Stimulated activated CD8-positive, alpha-beta memory T cell treated with anti-CD3 and anti-CD28 coated beads, Interleukin-4, amount 100 ng/mL, for 4 hours (primary cell): ENCODE results near the gene EEF1AKMT2.
"Not testable (repeated sequence)": the region's sequence is repeated elsewhere in the genome, so short reads cannot be mapped to it uniquely, and the experiment has no call there.

ENCODE experiments used
- DNase-seq, 2 donors: peaks; one replicate each; pipeline ENCODE4 v3.0.0-alpha.2; 2020; ENCODE audit warnings: low read depth in 2 of 2, low spot score in 1 of 2

EEF1AKMT2 gene

GRCh38 chr10:124756156-124756903 lies 35.4 kb downstream of the EEF1AKMT2 start:
- DNase-seq: no peak

DNA sequence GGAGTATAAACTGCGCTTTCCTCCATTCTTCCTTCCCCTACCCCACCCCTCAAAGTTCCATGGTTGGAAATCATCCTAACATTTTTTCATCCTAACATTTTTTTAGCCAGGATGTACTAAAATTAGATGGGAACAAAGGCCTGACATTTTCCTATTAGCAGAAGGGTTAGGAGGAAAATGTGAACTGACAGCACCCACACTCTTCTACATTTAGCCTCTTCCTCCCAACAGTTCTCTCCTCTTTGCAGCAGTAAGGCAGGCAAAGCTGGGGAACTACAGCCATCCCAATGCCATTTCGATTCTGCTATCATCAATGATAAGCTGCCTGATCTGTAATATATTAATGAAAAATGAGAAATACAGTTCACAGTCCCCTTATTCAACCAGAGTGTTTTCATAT lies 36.1 kb downstream of the EEF1AKMT2 start:
- DNase-seq: no peak

- DNase-seq: no peak
These were observed 37.5 kb downstream of the EEF1AKMT2 start for GRCh38 chr10:124754227-124754626.

DNA sequence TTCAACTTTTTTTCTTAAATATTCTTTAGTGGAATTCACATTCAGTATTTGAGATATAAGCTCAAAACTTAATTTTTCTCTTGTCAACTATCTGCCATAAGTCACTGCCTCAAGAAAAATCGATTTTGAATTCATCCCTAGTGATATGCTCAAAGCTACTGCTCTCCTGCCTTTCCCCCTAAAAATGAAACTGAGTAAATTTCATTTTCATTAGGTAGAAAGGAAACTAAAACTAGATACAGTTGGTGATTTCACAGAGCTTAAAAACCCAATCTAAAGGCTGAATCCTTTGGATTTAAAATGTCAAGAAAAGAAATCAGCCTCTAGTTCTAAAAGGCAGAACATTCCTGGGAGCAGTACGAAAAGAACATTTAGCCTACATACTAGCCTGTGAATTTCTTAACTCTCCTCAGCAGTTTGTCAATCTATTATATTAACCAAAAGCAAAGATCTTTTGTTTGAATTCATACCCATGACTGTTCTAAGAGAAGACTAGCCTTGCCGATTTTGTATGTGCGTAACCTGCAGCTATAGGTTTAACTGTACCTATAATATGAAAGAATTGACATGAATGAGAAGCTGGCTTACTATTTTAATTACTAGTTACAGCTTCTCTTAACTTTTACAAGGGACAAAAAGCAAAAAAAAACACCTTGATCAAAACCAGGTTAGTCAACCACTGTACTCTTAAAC lies 42.6 kb downstream of the EEF1AKMT2 start:
- no peak for DNase-seq

- no peak for DNase-seq
These were observed 43.5 kb downstream of the EEF1AKMT2 start for GRCh38 chr10:124748166-124748565.

DNA sequence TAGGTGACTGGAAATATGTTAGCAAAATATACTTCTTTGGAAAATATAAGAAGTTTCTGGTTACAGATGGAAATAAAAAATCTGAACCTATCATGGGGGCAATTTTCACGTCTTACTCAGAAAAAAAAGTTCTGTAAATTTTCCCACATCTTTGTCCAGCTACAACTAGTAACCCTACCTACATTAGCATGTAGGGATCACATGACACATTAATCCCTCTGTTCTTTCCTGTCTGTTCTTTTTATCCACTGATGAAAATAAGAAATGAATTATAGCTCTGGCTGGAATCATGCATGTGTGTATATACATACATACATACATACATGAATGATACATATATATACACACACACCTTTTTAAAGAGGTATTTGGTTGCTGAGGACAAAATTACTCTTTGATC lies 43.9 kb downstream of the EEF1AKMT2 start:
- DNase-seq: no peak

DNA sequence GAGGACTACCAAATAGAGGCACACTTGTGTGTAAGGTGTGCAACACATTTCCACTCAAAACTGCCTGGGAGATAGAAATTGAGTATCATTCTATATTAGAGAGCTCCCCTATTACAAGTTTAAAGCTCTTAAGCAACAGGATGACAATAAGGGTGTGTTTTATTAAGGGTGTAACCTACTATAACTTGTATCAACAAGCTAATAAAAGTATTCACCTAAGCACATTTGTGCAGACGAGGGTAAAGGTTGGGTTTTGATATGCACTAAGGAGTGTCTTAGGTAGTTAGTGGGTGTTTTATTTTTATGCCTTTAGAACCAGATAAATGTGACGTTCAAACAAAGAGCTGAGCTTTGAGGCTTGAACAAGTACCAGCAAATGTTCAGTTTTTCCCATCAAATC lies 44.7 kb downstream of the EEF1AKMT2 start:
- DNase-seq: no peak

DNA sequence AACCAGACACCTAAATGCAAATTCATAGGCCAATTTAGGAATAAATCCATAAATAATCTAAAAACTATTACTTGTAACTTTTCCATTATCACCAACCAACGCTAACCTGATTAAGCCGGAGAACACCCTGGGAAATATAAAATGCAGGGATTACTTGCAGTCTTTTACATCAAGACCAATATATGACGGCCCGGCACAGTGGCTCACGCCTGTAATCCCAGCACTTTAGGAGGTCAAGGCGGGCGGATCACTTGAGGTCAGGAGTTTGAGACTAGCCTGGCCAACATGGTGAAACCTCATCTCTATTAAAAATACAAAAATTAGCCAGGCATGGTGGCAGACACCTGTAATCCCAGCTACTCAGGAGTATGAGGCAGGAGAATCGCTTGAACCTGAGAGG lies 45.2 kb downstream of the EEF1AKMT2 start:
- not testable (repeated sequence) for DNase-seq

DNA sequence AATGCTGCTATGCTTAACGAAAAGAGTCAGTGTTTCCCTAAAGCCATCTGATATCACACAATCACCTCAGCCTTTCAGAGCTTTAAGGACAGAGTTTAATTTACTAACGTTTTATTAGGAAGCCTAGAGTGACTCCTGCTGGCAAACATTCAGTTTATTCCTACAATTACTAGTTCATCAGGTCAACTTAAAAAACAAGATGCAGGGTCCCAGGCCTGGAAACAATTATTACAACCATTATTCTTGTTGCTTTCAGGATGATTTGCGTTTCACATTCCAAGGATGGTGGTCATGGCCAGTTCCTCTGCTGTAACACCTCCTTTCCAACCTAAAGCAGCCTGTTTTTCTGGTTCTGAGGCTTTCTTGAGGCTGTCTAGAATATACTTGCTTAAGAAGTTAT lies 46.0 kb downstream of the EEF1AKMT2 start:
- no peak for DNase-seq

GRCh38 chr10:124745252-124745651 lies 46.4 kb downstream of the EEF1AKMT2 start:
- DNase-seq: no peak

- peak in 1 of 2 donors; percentile 60 for DNase-seq
These were observed 47.3 kb downstream of the EEF1AKMT2 start, which contains the start of gene FAM53B for GRCh38 chr10:124744102-124745050. Gene FAM53B, minus strand, starts transcription at chr10:124744378. Its CDS starts 37,665 bp downstream, at chr10:124706713.

GRCh38 chr10:124743191-124744101 lies 48.2 kb downstream of the EEF1AKMT2 start:
- DNase-seq: no peak

- no peak for DNase-seq
These were observed 49.1 kb downstream of the EEF1AKMT2 start for GRCh38 chr10:124742413-124743190.

GRCh38 chr10:124741922-124742412 lies 49.7 kb downstream of the EEF1AKMT2 start:
- no peak for DNase-seq

DNA sequence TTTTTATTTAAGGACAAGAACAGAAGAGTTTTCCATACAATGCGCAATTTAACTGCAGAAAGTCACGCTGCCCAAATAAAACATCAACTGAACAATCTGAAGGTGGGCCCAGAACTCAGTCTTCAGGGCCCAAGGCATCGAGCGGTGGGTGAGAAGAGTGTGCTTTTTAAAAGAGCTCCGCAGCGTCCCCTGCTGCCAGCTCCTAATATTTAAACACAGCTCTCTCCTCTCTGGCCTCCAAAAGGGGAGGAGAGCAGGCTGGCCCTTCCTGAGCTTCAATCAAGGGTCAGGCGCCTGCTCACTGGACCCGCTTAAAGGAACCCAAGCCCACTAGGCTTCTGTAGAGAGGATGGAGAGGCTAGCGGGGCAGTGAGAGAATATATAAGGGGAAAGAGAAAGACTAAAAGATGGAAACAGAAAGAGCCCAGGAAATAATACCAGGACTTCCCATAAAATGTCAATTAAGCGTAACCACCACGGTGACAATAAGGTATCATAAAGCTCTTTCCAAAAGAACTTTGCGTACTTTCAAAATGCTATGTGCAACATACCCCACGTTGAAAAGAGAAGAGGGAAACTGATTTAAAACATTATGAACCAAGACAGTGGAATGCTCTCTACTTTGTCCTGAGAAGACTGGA lies 50.3 kb downstream of the EEF1AKMT2 start:
- peak; percentile 48 to 60 for DNase-seq

- DNase-seq: no peak
These were observed 51.1 kb downstream of the EEF1AKMT2 start for GRCh38 chr10:124740369-124741280.

GRCh38 chr10:124739986-124740368 lies 51.7 kb downstream of the EEF1AKMT2 start:
- no peak for DNase-seq
